Measurements from ENCODE around the gene ZNF35.
A peak's percentile ranks its signal among the peaks of the same experiment; 100 is the strongest.
"Not testable (repeated sequence)": the region's sequence is repeated elsewhere in the genome, so short reads cannot be mapped to it uniquely, and the experiment has no call there.

ZNF35 gene

GRCh38 chr3:44648564-44649229 is at the start of gene ZNF35:
Gene ZNF35, plus strand, starts transcription at chr3:44648732. Its CDS starts 2,336 bp downstream, at chr3:44651068.
- peak; percentile 80 for DNase-seq

GRCh38 chr3:44601749-44602148 is 46.8 kb upstream of the ZNF35 start:
- no peak for DNase-seq

- DNase-seq = no peak
These were observed 35.9 kb upstream of the ZNF35 start for GRCh38 chr3:44612678-44613077.

- DNase-seq = peak; percentile 48
These were observed 23.6 kb upstream of the ZNF35 start, which contains the start of gene ZNF197 for GRCh38 chr3:44624749-44625480. Gene ZNF197, plus strand, starts transcription at chr3:44625036. Its CDS starts 4,119 bp downstream, at chr3:44629155.

GRCh38 chr3:44628716-44629115 is 19.8 kb upstream of the ZNF35 start:
- no peak for DNase-seq

- DNase-seq = no peak
These were observed 16.3 kb upstream of the ZNF35 start for GRCh38 chr3:44632193-44632592.

- no peak for DNase-seq
These were observed 6.2 kb upstream of the ZNF35 start for GRCh38 chr3:44642337-44642736.

- no peak for DNase-seq
These were observed 5.5 kb upstream of the ZNF35 start for GRCh38 chr3:44643024-44643423.

- no peak for DNase-seq
These were observed 761 bp upstream of the ZNF35 start for GRCh38 chr3:44647771-44648170.

GRCh38 chr3:44649709-44650108 is 1.2 kb downstream of the ZNF35 start:
- DNase-seq = no peak

- DNase-seq = no peak
These were observed 5.5 kb downstream of the ZNF35 start for GRCh38 chr3:44654039-44654438.

GRCh38 chr3:44659015-44659414 is 10.5 kb downstream of the ZNF35 start:
- DNase-seq = no peak

GRCh38 chr3:44659434-44659833 is 10.9 kb downstream of the ZNF35 start:
- no peak for DNase-seq

- no peak for DNase-seq
These were observed 12.7 kb downstream of the ZNF35 start for GRCh38 chr3:44661189-44661588.

GRCh38 chr3:44665173-44665572 is 16.6 kb downstream of the ZNF35 start:
- DNase-seq = no peak

- DNase-seq = no peak
These were observed 17.8 kb downstream of the ZNF35 start for GRCh38 chr3:44666346-44666745.

- no peak for DNase-seq
These were observed 21.2 kb downstream of the ZNF35 start for GRCh38 chr3:44669760-44670159.

GRCh38 chr3:44673466-44673865 is 24.9 kb downstream of the ZNF35 start:
- not testable (repeated sequence) for DNase-seq

GRCh38 chr3:44674211-44674610 is 25.7 kb downstream of the ZNF35 start:
- no peak for DNase-seq

- DNase-seq = no peak
These were observed 30.1 kb downstream of the ZNF35 start for GRCh38 chr3:44678480-44679116.

GRCh38 chr3:44680921-44681455 is 32.5 kb downstream of the ZNF35 start:
- DNase-seq = no peak

GRCh38 chr3:44682182-44682896 is 33.8 kb downstream of the ZNF35 start:
- DNase-seq = no peak
